ENCODE measurements around the gene MTRF1L.

Gene MTRF1L

GRCh38 chr6:152980656-152981055 lies 21.9 kb downstream of the MTRF1L start:
- TF ChIP-seq CTCF (IDR thresholded peaks at IDR 0.05) = no peak
- Histone ChIP-seq H3K27ac (no peak overlapping the region), H3K4me3 (no peak overlapping the region)
- no peak for DNase-seq (ENCODE audit: low spot score)

GRCh38 chr6:152979116-152979515 lies 23.4 kb downstream of the MTRF1L start:
- no peak for DNase-seq (ENCODE audit: low spot score)
- no peak for TF ChIP-seq CTCF (IDR thresholded peaks at IDR 0.05)

GRCh38 chr6:152978058-152978457 lies 24.5 kb downstream of the MTRF1L start:
- no peak for TF ChIP-seq CTCF (IDR thresholded peaks at IDR 0.05)
- no peak overlapping the region for H3K27ac ChIP-seq
- no peak for DNase-seq (ENCODE audit: low spot score)
- H3K4me3 ChIP-seq = no peak overlapping the region

More at GRCh38 chr6:152979116-152979515, 23.4 kb downstream of the MTRF1L start:
- Histone ChIP-seq H3K4me3 (no peak overlapping the region), H3K27ac (no peak overlapping the region)

GRCh38 chr6:152977556-152977955 lies 25.0 kb downstream of the MTRF1L start:
- no peak overlapping the region for H3K4me3 ChIP-seq
- H3K27ac ChIP-seq = no peak overlapping the region
- no peak for TF ChIP-seq CTCF (IDR thresholded peaks at IDR 0.05)

GRCh38 chr6:152976749-152977148 lies 25.8 kb downstream of the MTRF1L start:
- H3K27ac ChIP-seq = no peak overlapping the region
- no peak for DNase-seq (ENCODE audit: low spot score)
- H3K4me3 ChIP-seq = no peak overlapping the region
- TF ChIP-seq CTCF (IDR thresholded peaks at IDR 0.05) = no peak

More at GRCh38 chr6:152977556-152977955, 25.0 kb downstream of the MTRF1L start:
- no peak for DNase-seq (ENCODE audit: low spot score)

- no peak overlapping the region for H3K4me3 ChIP-seq
- no peak overlapping the region for H3K27ac ChIP-seq
- no peak for DNase-seq (ENCODE audit: low spot score)
- TF ChIP-seq CTCF (IDR thresholded peaks at IDR 0.05) = no peak
Observed at GRCh38 chr6:152975204-152975915, 27.1 kb downstream of the MTRF1L start.

- DNase-seq (ENCODE audit: low spot score) = no peak
- Histone ChIP-seq H3K4me3 (no peak overlapping the region), H3K27ac (no peak overlapping the region)
- TF ChIP-seq CTCF (IDR thresholded peaks at IDR 0.05) = no peak
Observed at GRCh38 chr6:152973916-152974315, 28.6 kb downstream of the MTRF1L start.
